ENCODE measurements around the gene ATXN1.

Gene ATXN1

DNA sequence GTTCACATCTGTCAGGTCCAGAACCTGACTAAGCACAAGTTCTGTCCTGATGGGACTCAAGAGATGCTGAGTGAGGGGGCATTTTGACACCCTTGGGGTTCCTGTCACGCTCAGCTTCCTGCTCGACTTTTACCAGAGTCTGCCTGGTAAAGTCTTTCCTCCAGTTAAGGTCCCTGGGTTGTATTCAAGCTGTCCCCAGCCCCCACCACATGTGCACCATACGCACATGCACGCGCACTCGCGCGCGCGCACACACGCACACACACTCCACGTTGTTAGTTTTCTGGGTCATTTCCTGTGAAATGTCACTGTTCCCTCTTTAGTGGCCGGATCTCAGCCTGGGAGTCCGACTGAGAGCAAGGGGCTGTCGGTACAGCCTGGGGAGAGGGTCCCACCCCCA is 356.8 kb downstream of the ATXN1 start:
- Histone ChIP-seq H4K5ac (ENCODE audit: low read length) (no peak overlapping the region), H3K23ac (ENCODE audit: low read length) (no peak overlapping the region), H3K4me1 (ENCODE audit: control insufficient read depth, low read depth, low read length) (no peaks in the 10 kb centered on the region), H3K79me1 (ENCODE audit: low read length) (no peaks in the 10 kb centered on the region), H3K79me2 (ENCODE audit: control insufficient read depth, insufficient read depth, low read length) (no peaks in the 10 kb centered on the region), H3K18ac (ENCODE audit: low read length) (no peak overlapping the region), H2BK15ac (replicated peaks; ENCODE audit: low read depth) (no peak overlapping the region), H3K36me3 (ENCODE audit: control insufficient read depth, insufficient read depth, low read length) (no peaks in the 10 kb centered on the region), H3K4me2 (ENCODE audit: low read length) (no peak overlapping the region), H2AK5ac (ENCODE audit: low read length) (no peak overlapping the region), H3K9ac (ENCODE audit: low read length) (no peak overlapping the region), H4K8ac (ENCODE audit: low read depth, low read length) (no peak overlapping the region), H2BK120ac (ENCODE audit: low read depth, low read length) (no peak overlapping the region), H3K4ac (ENCODE audit: low read depth, low read length) (no peak overlapping the region), H3K27me3 (ENCODE audit: insufficient read depth, low read length, poor library complexity) (no peaks in the 10 kb centered on the region), H3K27ac (ENCODE audit: low read depth, low read length) (no peak overlapping the region), H2BK5ac (ENCODE audit: low read length) (no peak overlapping the region), H3K4me3 (ENCODE audit: low read length) (no peak overlapping the region), H3K56ac (ENCODE audit: low read length) (no peak overlapping the region)
- DNase-seq = no peak
- no CpG with 5 or more reads among the region's 15 CpGs for WGBS (ENCODE audit: extremely low coverage, insufficient coverage, low lambda C conversion rate)

DNA sequence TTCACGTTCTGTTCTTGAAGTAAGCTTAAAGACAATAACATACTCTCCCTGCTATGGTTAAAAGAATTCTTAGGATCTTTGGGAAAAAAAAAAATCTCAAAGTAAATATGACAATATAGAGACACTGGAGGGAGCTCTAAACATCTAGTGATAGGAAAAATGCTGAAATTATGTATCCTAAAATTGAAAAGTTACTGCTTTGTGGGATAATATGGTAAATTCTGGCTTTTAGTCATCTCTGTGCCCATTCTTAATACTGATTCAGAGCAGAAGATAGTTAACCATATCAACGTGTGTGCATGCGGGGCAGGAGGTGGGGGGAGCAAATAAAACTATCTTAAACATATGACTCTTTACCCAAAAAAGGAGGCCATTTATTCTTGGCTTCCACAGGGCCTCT is 357.4 kb downstream of the ATXN1 start:
- Histone ChIP-seq H3K9ac (ENCODE audit: low read length) (no peak overlapping the region), H3K36me3 (ENCODE audit: control insufficient read depth, insufficient read depth, low read length) (no peaks in the 10 kb centered on the region), H3K56ac (ENCODE audit: low read length) (no peak overlapping the region), H3K79me1 (ENCODE audit: low read length) (no peaks in the 10 kb centered on the region), H3K79me2 (ENCODE audit: control insufficient read depth, insufficient read depth, low read length) (no peaks in the 10 kb centered on the region), H3K4ac (ENCODE audit: low read depth, low read length) (no peak overlapping the region), H3K23ac (ENCODE audit: low read length) (no peak overlapping the region), H2BK15ac (replicated peaks; ENCODE audit: low read depth) (no peak overlapping the region), H3K4me1 (ENCODE audit: control insufficient read depth, low read depth, low read length) (no peaks in the 10 kb centered on the region), H4K8ac (ENCODE audit: low read depth, low read length) (no peak overlapping the region), H3K4me2 (ENCODE audit: low read length) (no peak overlapping the region), H3K18ac (ENCODE audit: low read length) (no peak overlapping the region), H4K5ac (ENCODE audit: low read length) (no peak overlapping the region), H2AK5ac (ENCODE audit: low read length) (no peak overlapping the region), H2BK120ac (ENCODE audit: low read depth, low read length) (no peak overlapping the region), H3K27me3 (ENCODE audit: insufficient read depth, low read length, poor library complexity) (no peaks in the 10 kb centered on the region), H3K4me3 (ENCODE audit: low read length) (no peak overlapping the region), H2BK5ac (ENCODE audit: low read length) (no peak overlapping the region), H3K27ac (ENCODE audit: low read depth, low read length) (no peak overlapping the region)
- no CpG with 5 or more reads among the region's 3 CpGs for WGBS (ENCODE audit: extremely low coverage, insufficient coverage, low lambda C conversion rate)
- DNase-seq = no peak

DNA sequence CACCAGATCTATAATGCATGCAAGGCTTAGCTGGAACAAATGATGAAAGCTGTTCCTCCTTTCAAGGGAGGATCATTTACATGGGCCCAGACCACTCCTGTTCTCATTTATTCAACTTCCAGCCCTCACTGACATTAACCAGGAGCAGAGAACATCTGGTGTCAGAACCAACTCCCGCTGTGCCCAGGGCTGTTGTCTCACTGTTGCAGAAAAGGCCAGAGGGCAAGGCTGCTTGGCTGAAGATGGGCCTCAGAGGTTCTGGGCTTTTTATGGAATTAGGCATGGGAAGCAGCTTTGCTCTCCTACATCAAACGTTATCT is 358.7 kb downstream of the ATXN1 start:
- Histone ChIP-seq H3K56ac (ENCODE audit: low read length) (no peak overlapping the region), H3K27me3 (ENCODE audit: insufficient read depth, low read length, poor library complexity) (no peaks in the 10 kb centered on the region), H3K4me2 (ENCODE audit: low read length) (no peak overlapping the region), H3K4ac (ENCODE audit: low read depth, low read length) (no peak overlapping the region), H2BK120ac (ENCODE audit: low read depth, low read length) (no peak overlapping the region), H3K18ac (ENCODE audit: low read length) (no peak overlapping the region), H2BK15ac (replicated peaks; ENCODE audit: low read depth) (no peak overlapping the region), H3K9ac (ENCODE audit: low read length) (no peak overlapping the region), H4K5ac (ENCODE audit: low read length) (no peak overlapping the region), H3K4me3 (ENCODE audit: low read length) (no peak overlapping the region), H3K36me3 (ENCODE audit: control insufficient read depth, insufficient read depth, low read length) (no peaks in the 10 kb centered on the region), H3K23ac (ENCODE audit: low read length) (no peak overlapping the region), H2AK5ac (ENCODE audit: low read length) (no peak overlapping the region), H3K79me1 (ENCODE audit: low read length) (no peaks in the 10 kb centered on the region), H4K8ac (ENCODE audit: low read depth, low read length) (no peak overlapping the region), H3K79me2 (ENCODE audit: control insufficient read depth, insufficient read depth, low read length) (no peaks in the 10 kb centered on the region), H2BK5ac (ENCODE audit: low read length) (no peak overlapping the region), H3K4me1 (ENCODE audit: control insufficient read depth, low read depth, low read length) (no peaks in the 10 kb centered on the region), H3K27ac (ENCODE audit: low read depth, low read length) (no peak overlapping the region)
- no CpG with 5 or more reads among the region's 2 CpGs for WGBS (ENCODE audit: extremely low coverage, insufficient coverage, low lambda C conversion rate)
- DNase-seq = peak; percentile 18

DNA sequence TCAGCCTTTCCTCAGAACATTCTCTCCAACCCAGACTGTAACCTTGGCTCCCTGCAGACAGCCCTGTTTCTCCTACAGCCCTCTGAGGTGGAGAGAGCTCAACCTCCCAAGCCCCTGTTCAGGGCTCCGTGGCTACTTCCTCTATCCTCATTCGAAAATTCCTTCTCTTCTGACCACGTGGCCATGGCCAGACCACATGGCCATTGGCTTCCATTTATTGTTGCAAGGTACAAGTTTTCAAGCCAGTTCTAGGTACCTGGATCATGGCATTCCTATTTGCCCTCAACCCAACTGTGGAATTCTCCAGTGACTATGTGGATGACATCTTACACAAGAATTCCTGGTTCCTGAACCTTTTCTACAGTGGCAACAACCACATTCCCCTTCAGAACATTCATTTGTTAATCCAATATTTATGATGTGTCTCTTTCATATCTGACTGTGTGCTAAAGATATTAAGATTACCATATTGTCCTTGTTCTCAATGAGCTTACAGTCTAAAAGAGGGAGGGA is 361.0 kb downstream of the ATXN1 start:
- Histone ChIP-seq H3K79me1 (ENCODE audit: low read length) (no peaks in the 10 kb centered on the region), H3K4me1 (ENCODE audit: control insufficient read depth, low read depth, low read length) (no peaks in the 10 kb centered on the region), H2BK120ac (ENCODE audit: low read depth, low read length) (no peak overlapping the region), H4K8ac (ENCODE audit: low read depth, low read length) (no peak overlapping the region), H4K5ac (ENCODE audit: low read length) (no peak overlapping the region), H2AK5ac (ENCODE audit: low read length) (no peak overlapping the region), H3K4ac (ENCODE audit: low read depth, low read length) (no peak overlapping the region), H3K27ac (ENCODE audit: low read depth, low read length) (no peak overlapping the region), H3K23ac (ENCODE audit: low read length) (no peak overlapping the region), H3K9ac (ENCODE audit: low read length) (no peak overlapping the region), H2BK5ac (ENCODE audit: low read length) (no peak overlapping the region), H3K79me2 (ENCODE audit: control insufficient read depth, insufficient read depth, low read length) (no peaks in the 10 kb centered on the region), H2BK15ac (replicated peaks; ENCODE audit: low read depth) (no peak overlapping the region), H3K56ac (ENCODE audit: low read length) (no peak overlapping the region), H3K27me3 (ENCODE audit: insufficient read depth, low read length, poor library complexity) (no peaks in the 10 kb centered on the region), H3K36me3 (ENCODE audit: control insufficient read depth, insufficient read depth, low read length) (no peaks in the 10 kb centered on the region), H3K4me2 (ENCODE audit: low read length) (no peak overlapping the region), H3K4me3 (ENCODE audit: low read length) (no peak overlapping the region), H3K18ac (ENCODE audit: low read length) (no peak overlapping the region)
- no peak for DNase-seq
- WGBS (ENCODE audit: extremely low coverage, insufficient coverage, low lambda C conversion rate) = no CpG with 5 or more reads among the region's 3 CpGs

DNA sequence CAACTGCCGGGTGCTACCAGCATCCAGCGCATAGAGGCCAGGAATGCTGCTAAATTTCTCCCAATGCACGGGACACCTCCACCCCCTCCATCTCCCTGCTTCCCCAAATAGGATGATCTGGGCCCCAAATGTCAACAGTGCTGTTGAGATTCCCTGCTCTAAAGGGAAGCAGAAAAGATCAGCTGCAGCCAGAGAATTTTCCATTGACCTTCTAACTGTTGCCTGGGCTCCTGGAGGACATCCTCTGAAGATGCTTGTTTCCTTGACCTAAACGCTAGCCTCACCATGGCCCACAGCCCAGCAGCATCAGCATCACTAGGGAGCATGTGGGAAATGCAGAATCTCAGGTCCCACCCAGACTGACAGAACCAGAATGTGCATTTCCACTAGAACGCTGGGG is 361.6 kb downstream of the ATXN1 start:
- H2BK15ac ChIP-seq (replicated peaks; ENCODE audit: low read depth) = no peak overlapping the region
- H3K79me2 ChIP-seq (ENCODE audit: control insufficient read depth, insufficient read depth, low read length) = no peaks in the 10 kb centered on the region
- H4K8ac ChIP-seq (ENCODE audit: low read depth, low read length) = no peak overlapping the region
- H3K4me3 ChIP-seq (ENCODE audit: low read length) = no peak overlapping the region
- H3K23ac ChIP-seq (ENCODE audit: low read length) = no peak overlapping the region
- H3K27ac ChIP-seq (ENCODE audit: low read depth, low read length) = no peak overlapping the region
- no peaks in the 10 kb centered on the region for H3K4me1 ChIP-seq (ENCODE audit: control insufficient read depth, low read depth, low read length)
- no peak overlapping the region for H4K5ac ChIP-seq (ENCODE audit: low read length)
- no peaks in the 10 kb centered on the region for H3K36me3 ChIP-seq (ENCODE audit: control insufficient read depth, insufficient read depth, low read length)
- no peak overlapping the region for H3K56ac ChIP-seq (ENCODE audit: low read length)
- no peak overlapping the region for H2BK120ac ChIP-seq (ENCODE audit: low read depth, low read length)
- no peak for DNase-seq
- H3K4me2 ChIP-seq (ENCODE audit: low read length) = no peak overlapping the region
- H2AK5ac ChIP-seq (ENCODE audit: low read length) = no peak overlapping the region
- no peak overlapping the region for H3K9ac ChIP-seq (ENCODE audit: low read length)
- H2BK5ac ChIP-seq (ENCODE audit: low read length) = no peak overlapping the region
- no CpG with 5 or more reads among the region's 5 CpGs for WGBS (ENCODE audit: extremely low coverage, insufficient coverage, low lambda C conversion rate)
- no peak overlapping the region for H3K18ac ChIP-seq (ENCODE audit: low read length)
- H3K79me1 ChIP-seq (ENCODE audit: low read length) = no peaks in the 10 kb centered on the region
- no peaks in the 10 kb centered on the region for H3K27me3 ChIP-seq (ENCODE audit: insufficient read depth, low read length, poor library complexity)
- no peak overlapping the region for H3K4ac ChIP-seq (ENCODE audit: low read depth, low read length)

DNA sequence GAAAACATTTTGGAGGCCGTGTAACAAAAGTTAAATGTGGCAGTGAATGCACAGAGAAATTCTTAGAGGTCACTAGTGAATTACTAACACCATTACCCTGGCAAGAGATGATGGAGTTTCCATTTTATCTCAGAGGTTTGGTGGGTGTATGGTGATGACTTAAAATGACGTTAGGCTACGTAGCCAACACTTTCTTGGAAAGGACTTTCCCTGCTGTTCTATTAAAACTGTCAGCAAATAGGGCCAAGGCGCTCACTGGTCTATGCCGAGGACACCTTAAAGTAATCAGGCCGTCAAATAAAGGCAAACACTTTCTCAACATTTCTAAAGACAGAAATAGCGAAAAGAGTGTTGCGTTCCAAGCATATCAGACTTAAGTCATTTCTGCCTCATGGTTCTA is 362.1 kb downstream of the ATXN1 start:
- WGBS (ENCODE audit: extremely low coverage, insufficient coverage, low lambda C conversion rate) = no CpG with 5 or more reads among the region's 8 CpGs
- H3K4me3 ChIP-seq (ENCODE audit: low read length) = no peak overlapping the region

More for the DNA sequence above, 362.1 kb downstream of the ATXN1 start:
- Histone ChIP-seq H2BK5ac (ENCODE audit: low read length) (no peak overlapping the region), H3K4me1 (ENCODE audit: control insufficient read depth, low read depth, low read length) (no peaks in the 10 kb centered on the region), H3K18ac (ENCODE audit: low read length) (no peak overlapping the region), H3K79me1 (ENCODE audit: low read length) (no peaks in the 10 kb centered on the region), H2BK15ac (replicated peaks; ENCODE audit: low read depth) (no peak overlapping the region), H4K5ac (ENCODE audit: low read length) (no peak overlapping the region), H3K4ac (ENCODE audit: low read depth, low read length) (no peak overlapping the region), H3K36me3 (ENCODE audit: control insufficient read depth, insufficient read depth, low read length) (no peaks in the 10 kb centered on the region), H2BK120ac (ENCODE audit: low read depth, low read length) (no peak overlapping the region), H4K8ac (ENCODE audit: low read depth, low read length) (no peak overlapping the region), H3K56ac (ENCODE audit: low read length) (no peak overlapping the region), H3K4me2 (ENCODE audit: low read length) (no peak overlapping the region), H3K79me2 (ENCODE audit: control insufficient read depth, insufficient read depth, low read length) (no peaks in the 10 kb centered on the region), H3K27ac (ENCODE audit: low read depth, low read length) (no peak overlapping the region), H2AK5ac (ENCODE audit: low read length) (no peak overlapping the region), H3K23ac (ENCODE audit: low read length) (no peak overlapping the region), H3K9ac (ENCODE audit: low read length) (no peak overlapping the region), H3K27me3 (ENCODE audit: insufficient read depth, low read length, poor library complexity) (no peaks in the 10 kb centered on the region)
- no peak for DNase-seq
